ENCODE measurements around the gene YY2. TPM values are rescaled to one million over a fixed set of nuclear protein-coding genes. Genes with fewer than 3 reads are reported as not detected.

The YY2 gene
- polyA plus RNA-seq, 1 experiment = 2.0 TPM

GRCh38 chrX:21853578-21853977 lies 2.2 kb upstream of the YY2 start:
- TF ChIP-seq CTCF (IDR thresholded peaks at IDR 0.05; ENCODE audit: low read depth, low read length) = no peak
- no peak overlapping the region for H3K4me3 ChIP-seq (ENCODE audit: low read depth, low read length)
- no peak for DNase-seq (ENCODE audit: low read depth, low spot score)
- ChIA-PET CTCF (no interaction called here), POLR2A (no interaction called here)
- no peak overlapping the region for H3K27ac ChIP-seq (ENCODE audit: low read depth, low read length)
- H3K9me3 ChIP-seq (ENCODE audit: control insufficient read depth, insufficient read depth, low read length) = peaks cover 5% of the 10 kb centered on the region; the same call in 1 of the 2 replicates
- H3K27me3 ChIP-seq (ENCODE audit: control insufficient read depth, insufficient read depth, low read length) = no peaks in the 10 kb centered on the region

GRCh38 chrX:21856504-21856903 lies 717 bp downstream of the YY2 start:
- CTCF ChIA-PET = no interaction called here
- TF ChIP-seq CTCF (IDR thresholded peaks at IDR 0.05; ENCODE audit: low read depth, low read length) = no peak
- POLR2A ChIA-PET = no interaction called here
- Histone ChIP-seq H3K4me3 (ENCODE audit: low read depth, low read length) (no peak overlapping the region), H3K9me3 (ENCODE audit: control insufficient read depth, insufficient read depth, low read length) (peaks cover 5% of the 10 kb centered on the region; the same call in 1 of the 2 replicates), H3K27me3 (ENCODE audit: control insufficient read depth, insufficient read depth, low read length) (no peaks in the 10 kb centered on the region), H3K27ac (ENCODE audit: low read depth, low read length) (no peak overlapping the region)
- DNase-seq (ENCODE audit: low read depth, low spot score) = no peak

DNA sequence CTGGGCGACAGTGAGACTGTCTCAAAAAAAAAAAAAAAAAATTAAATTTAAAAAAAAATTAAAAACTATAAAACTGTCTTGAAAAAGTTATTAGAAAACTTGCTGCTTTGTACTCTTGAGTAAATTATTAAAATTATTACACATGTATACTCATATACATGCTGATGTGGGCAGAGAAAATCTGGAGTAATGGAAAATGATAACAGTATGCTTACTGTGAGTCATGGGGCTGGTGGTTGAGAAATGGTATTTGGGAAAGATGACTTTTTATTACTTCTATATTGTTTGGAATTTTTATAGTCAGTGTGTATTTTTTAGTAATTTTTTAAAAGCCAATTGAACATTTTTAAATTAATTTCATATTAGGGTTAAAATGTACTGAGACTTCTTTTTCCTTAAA lies 7.5 kb downstream of the YY2 start:
- Histone ChIP-seq H3K4me3 (ENCODE audit: low read depth, low read length) (no peak overlapping the region), H3K27me3 (ENCODE audit: control insufficient read depth, insufficient read depth, low read length) (no peaks in the 10 kb centered on the region), H3K9me3 (ENCODE audit: control insufficient read depth, insufficient read depth, low read length) (no peaks in the 10 kb centered on the region), H3K27ac (ENCODE audit: low read depth, low read length) (no peak overlapping the region)
- POLR2A ChIA-PET = no interaction called here
- DNase-seq (ENCODE audit: low read depth, low spot score) = no peak
- TF ChIP-seq CTCF (IDR thresholded peaks at IDR 0.05; ENCODE audit: low read depth, low read length) = no peak
- CTCF ChIA-PET = no interaction called here

DNA sequence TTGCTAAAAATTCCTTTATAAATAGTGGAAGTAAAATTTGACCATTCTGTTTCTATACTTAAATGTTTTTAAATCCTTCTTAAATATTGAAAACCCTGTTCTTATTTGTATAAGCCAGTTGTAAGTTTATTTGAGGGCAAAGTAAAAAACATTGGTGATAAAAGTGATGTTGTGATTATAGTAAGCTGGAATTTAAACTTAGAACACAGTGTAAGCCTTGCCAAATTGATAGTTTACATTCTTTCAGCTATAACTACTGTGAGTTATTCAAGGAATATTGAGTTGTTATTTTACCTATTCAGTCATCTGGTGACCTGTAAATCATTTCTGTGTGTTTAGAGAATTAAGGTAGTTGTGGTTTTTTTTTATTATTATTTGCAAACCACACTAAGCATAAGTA lies 9.6 kb downstream of the YY2 start:
- Histone ChIP-seq H3K27ac (ENCODE audit: low read depth, low read length) (no peak overlapping the region), H3K9me3 (ENCODE audit: control insufficient read depth, insufficient read depth, low read length) (no peaks in the 10 kb centered on the region), H3K4me3 (ENCODE audit: low read depth, low read length) (no peak overlapping the region), H3K27me3 (ENCODE audit: control insufficient read depth, insufficient read depth, low read length) (no peaks in the 10 kb centered on the region)
- ChIA-PET POLR2A (no interaction called here), CTCF (no interaction called here)
- no peak for DNase-seq (ENCODE audit: low read depth, low spot score)
- no peak for TF ChIP-seq CTCF (IDR thresholded peaks at IDR 0.05; ENCODE audit: low read depth, low read length)

DNA sequence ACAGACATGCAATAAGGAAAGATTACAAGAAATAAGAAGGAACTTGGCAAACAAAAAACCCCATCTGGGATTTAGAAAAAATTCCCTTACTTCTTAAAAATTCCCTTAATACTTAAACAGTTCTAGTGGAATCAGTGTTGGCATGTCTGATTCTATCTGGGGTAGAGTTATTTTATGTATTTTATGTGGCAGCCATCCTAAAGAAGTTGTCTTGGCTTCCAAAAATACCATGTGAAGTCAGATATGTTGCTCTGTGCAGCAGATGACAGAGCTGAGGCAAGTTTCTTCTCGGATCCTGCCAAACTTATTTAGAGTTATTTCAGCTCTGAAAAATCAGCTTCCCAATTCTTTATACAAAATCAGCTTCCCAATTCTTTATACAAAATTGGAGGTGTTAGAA lies 14.7 kb downstream of the YY2 start:
- Histone ChIP-seq H3K4me3 (ENCODE audit: low read depth, low read length) (no peak overlapping the region), H3K27me3 (ENCODE audit: control insufficient read depth, insufficient read depth, low read length) (no peaks in the 10 kb centered on the region), H3K27ac (ENCODE audit: low read depth, low read length) (no peak overlapping the region), H3K9me3 (ENCODE audit: control insufficient read depth, insufficient read depth, low read length) (no peaks in the 10 kb centered on the region)
- CTCF ChIA-PET = no interaction called here
- no peak for DNase-seq (ENCODE audit: low read depth, low spot score)
- POLR2A ChIA-PET = no interaction called here
- TF ChIP-seq CTCF (IDR thresholded peaks at IDR 0.05; ENCODE audit: low read depth, low read length) = no peak
